NCI-H446 treated with DMSO at 0.1 percent for 48 hours (cell line): ENCODE results near the gene ADAM19.

ENCODE experiments used
- DNase-seq: peaks from one replicate; lab custom pipeline; 2025; lab: John Stamatoyannopoulos, UW

The ADAM19 gene

GRCh38 chr5:157463621-157464518 is 111.7 kb downstream of the ADAM19 start:
- DNase-seq: no peak

- no peak for DNase-seq
These were observed 112.5 kb downstream of the ADAM19 start for GRCh38 chr5:157463081-157463480.

GRCh38 chr5:157460921-157461792 is 114.4 kb downstream of the ADAM19 start:
- no peak for DNase-seq

- DNase-seq: no peak
These were observed 115.6 kb downstream of the ADAM19 start, which contains the start of gene NIPAL4 for GRCh38 chr5:157459715-157460599. NIPAL4 (plus strand) TSS chr5:157460213; CDS start chr5:157460321, 108 bp downstream.

GRCh38 chr5:157458835-157459234 is 116.7 kb downstream of the ADAM19 start:
- no peak for DNase-seq

GRCh38 chr5:157457391-157457790 is 118.2 kb downstream of the ADAM19 start:
- no peak for DNase-seq

GRCh38 chr5:157456301-157456700 is 119.3 kb downstream of the ADAM19 start:
- DNase-seq: no peak

GRCh38 chr5:157455057-157455456 is 120.5 kb downstream of the ADAM19 start:
- DNase-seq: no peak

GRCh38 chr5:157454273-157454672 is 121.3 kb downstream of the ADAM19 start:
- DNase-seq: no peak

- DNase-seq: no peak
These were observed 123.8 kb downstream of the ADAM19 start for GRCh38 chr5:157451806-157452205.

- DNase-seq: no peak
These were observed 125.6 kb downstream of the ADAM19 start for GRCh38 chr5:157450024-157450423.

- peak; percentile 61 for DNase-seq
These were observed 126.4 kb downstream of the ADAM19 start for GRCh38 chr5:157449011-157449723.

- DNase-seq: no peak
These were observed 128.4 kb downstream of the ADAM19 start for GRCh38 chr5:157447201-157447637.

- no peak for DNase-seq
These were observed 129.1 kb downstream of the ADAM19 start for GRCh38 chr5:157446412-157446935.

GRCh38 chr5:157445745-157446411 is 129.7 kb downstream of the ADAM19 start:
- no peak for DNase-seq

- no peak for DNase-seq
These were observed 131.4 kb downstream of the ADAM19 start for GRCh38 chr5:157444224-157444623.

GRCh38 chr5:157443041-157443549 is 132.5 kb downstream of the ADAM19 start:
- DNase-seq: no peak

- DNase-seq: no peak
These were observed 141.5 kb downstream of the ADAM19 start for GRCh38 chr5:157434096-157434495.

- peak; percentile 30 for DNase-seq
These were observed 143.9 kb downstream of the ADAM19 start for GRCh38 chr5:157431544-157432200.
